ENCODE measurements around the gene LRRC47. TPM values are rescaled to one million over a fixed set of nuclear protein-coding genes. Genes with fewer than 3 reads are reported as not detected.

Gene LRRC47
- total RNA-seq, 4 donors from 2014 or later: 64.2 to 97.2 (median 89.9) TPM

- TF ChIP-seq POLR2A (IDR thresholded peaks at IDR 0.05): no peak
- no peak for TF ChIP-seq CTCF (IDR thresholded peaks at IDR 0.05 in 4 of 5, conservative IDR thresholded peaks at IDR 0.05 in 1 of 5)
- in situ Hi-C loops (cut with MboI; ENCODE audit: low sequenced_read_pairs in 4 of 4): no loop called here
These were observed 32.1 kb upstream of the LRRC47 start for GRCh38 chr1:3828391-3828790.

GRCh38 chr1:3827813-3828307, 31.6 kb upstream of the LRRC47 start:
- in situ Hi-C loops (cut with MboI; ENCODE audit: low sequenced_read_pairs in 4 of 4) (no loop called here), intact Hi-C loops (cut with DNase I; ENCODE audit: low total_unique reads) (no loop called here)
- peaks cover 0 to 93% of the 10 kb centered on the region in 2 donors for H3K36me3 ChIP-seq
- H3K4me3 ChIP-seq: no peak overlapping the region
- no peak for DNase-seq
- TF ChIP-seq POLR2A (IDR thresholded peaks at IDR 0.05): no peak
- no peak for TF ChIP-seq CTCF (IDR thresholded peaks at IDR 0.05 in 4 of 5, conservative IDR thresholded peaks at IDR 0.05 in 1 of 5)
- H3K9me3 ChIP-seq: no peaks in the 10 kb centered on the region
- ATAC-seq: no peak
- no peaks in the 10 kb centered on the region for H3K4me1 ChIP-seq
- H3K27ac ChIP-seq: no peak overlapping the region
- H3K27me3 ChIP-seq: no peaks in the 10 kb centered on the region

More at GRCh38 chr1:3828391-3828790, 32.1 kb upstream of the LRRC47 start:
- DNase-seq (no peak), ATAC-seq (no peak)
- no peaks in the 10 kb centered on the region for H3K9me3 ChIP-seq
- H3K27me3 ChIP-seq: no peaks in the 10 kb centered on the region
- intact Hi-C loops (cut with DNase I; ENCODE audit: low total_unique reads): no loop called here
- no peak overlapping the region for H3K4me3 ChIP-seq
- H3K27ac ChIP-seq: no peak overlapping the region
- H3K4me1 ChIP-seq: no peaks in the 10 kb centered on the region
- H3K36me3 ChIP-seq: peaks cover 0 to 94% of the 10 kb centered on the region in 2 donors

GRCh38 chr1:3825356-3825755, 29.1 kb upstream of the LRRC47 start:
- peaks cover 0 to 94% of the 10 kb centered on the region in 2 donors for H3K36me3 ChIP-seq
- intact Hi-C loops (cut with DNase I; ENCODE audit: low total_unique reads) (no loop called here), in situ Hi-C loops (cut with MboI; ENCODE audit: low sequenced_read_pairs in 4 of 4) (no loop called here)
- no peaks in the 10 kb centered on the region for H3K9me3 ChIP-seq
- no peaks in the 10 kb centered on the region for H3K27me3 ChIP-seq
- no peak for DNase-seq
- TF ChIP-seq CTCF (IDR thresholded peaks at IDR 0.05 in 4 of 5, conservative IDR thresholded peaks at IDR 0.05 in 1 of 5): no peak
- no peak for TF ChIP-seq POLR2A (IDR thresholded peaks at IDR 0.05)
- no peak overlapping the region for H3K4me3 ChIP-seq
- H3K27ac ChIP-seq: no peak overlapping the region
- H3K4me1 ChIP-seq: no peaks in the 10 kb centered on the region
- no peak for ATAC-seq

- no peak overlapping the region for H3K4me3 ChIP-seq
- TF ChIP-seq POLR2A (IDR thresholded peaks at IDR 0.05) (no peak), CTCF (IDR thresholded peaks at IDR 0.05 in 4 of 5, conservative IDR thresholded peaks at IDR 0.05 in 1 of 5) (no peak)
- H3K36me3 ChIP-seq: peaks cover 0 to 94% of the 10 kb centered on the region in 2 donors
- no peak for ATAC-seq
- H3K27ac ChIP-seq: no peak overlapping the region
- no peaks in the 10 kb centered on the region for H3K9me3 ChIP-seq
- in situ Hi-C loops (cut with MboI; ENCODE audit: low sequenced_read_pairs in 4 of 4) (loop anchor here in 1 of 4 donors (25.0 kb wide), 1 partner anchor 112 kb away; no protein-coding TSS in a partner anchor), intact Hi-C loops (cut with DNase I; ENCODE audit: low total_unique reads) (no loop called here)
- no peak for DNase-seq
- H3K4me1 ChIP-seq: no peaks in the 10 kb centered on the region
- no peaks in the 10 kb centered on the region for H3K27me3 ChIP-seq
These were observed 28.4 kb upstream of the LRRC47 start for GRCh38 chr1:3824650-3825049.

GRCh38 chr1:3822421-3822820, 26.1 kb upstream of the LRRC47 start:
- in situ Hi-C loops (cut with MboI; ENCODE audit: low sequenced_read_pairs in 4 of 4) (loop anchor here in 1 of 4 donors (25.0 kb wide), 1 partner anchor 110 kb away; no protein-coding TSS in a partner anchor), intact Hi-C loops (cut with DNase I; ENCODE audit: low total_unique reads) (no loop called here)
- ATAC-seq (no peak), DNase-seq (no peak)
- no peak overlapping the region for H3K4me3 ChIP-seq
- no peak for TF ChIP-seq POLR2A (IDR thresholded peaks at IDR 0.05)
- TF ChIP-seq CTCF (IDR thresholded peaks at IDR 0.05 in 4 of 5, conservative IDR thresholded peaks at IDR 0.05 in 1 of 5): no peak
- no peak overlapping the region for H3K27ac ChIP-seq
- no peaks in the 10 kb centered on the region for H3K4me1 ChIP-seq
- no peaks in the 10 kb centered on the region for H3K27me3 ChIP-seq
- H3K9me3 ChIP-seq: no peaks in the 10 kb centered on the region
- H3K36me3 ChIP-seq: peaks cover 0 to 81% of the 10 kb centered on the region in 2 donors

Data from gastrocnemius medialis (tissue), 4 donors.